ENCODE measurements around the gene SCAMP4.

- no peak for TF ChIP-seq CTCF (IDR thresholded peaks at IDR 0.05 in 4 of 5, conservative IDR thresholded peaks at IDR 0.05 in 1 of 5)
- TF ChIP-seq POLR2A (IDR thresholded peaks at IDR 0.05): no peak
These were observed 61.9 kb downstream of the SCAMP4 start for GRCh38 chr19:1967087-1967608.

Measured in gastrocnemius medialis (tissue), 4 donors.